BLaER1 treated with 17β-estradiol and CSF1 and Interleukin-3, amounts not matched to agents 10 nM and 100 nM (cell line): ENCODE measurements around the gene VPS52.

Experiments
- H3K27ac ChIP-seq, 11 experiments: shearing (Covaris generic); formaldehyde crosslinking; 2 replicates each; pipeline ENCODE4 v1.8.1; 2022
- H3K27me3 ChIP-seq, 11 experiments: shearing (Covaris generic); formaldehyde crosslinking; 2 replicates each; pipeline ENCODE4 v1.8.1; 2022
- H3K36me3 ChIP-seq, 11 experiments: shearing (Covaris generic); formaldehyde crosslinking; 2 replicates each; pipeline ENCODE4 v1.8.1; 2022
- H3K4me1 ChIP-seq, 10 experiments: shearing (Covaris generic); formaldehyde crosslinking; 2 replicates each; pipeline ENCODE4 v1.8.1; 2022
- H3K4me2 ChIP-seq, 11 experiments: shearing (Covaris generic); formaldehyde crosslinking; 2 replicates each; pipeline ENCODE4 v1.8.1; 2022
- H3K4me3 ChIP-seq, 10 experiments: shearing (Covaris generic); formaldehyde crosslinking; 2 replicates each; pipeline ENCODE4 v1.8.1; 2022
- H3K9ac ChIP-seq, 11 experiments: shearing (Covaris generic); formaldehyde crosslinking; 2 replicates each; pipeline ENCODE4 v1.8.1; 2022
- H3K9me3 ChIP-seq, 11 experiments: shearing (Covaris generic); formaldehyde crosslinking; replicated peaks in 1 of 11; 2 replicates each; pipeline ENCODE4 v1.8.1; 2022
- H4K20me1 ChIP-seq, 11 experiments: shearing (Covaris generic); formaldehyde crosslinking; 2 replicates each; pipeline ENCODE4 v1.8.1; 2022
- Cebpa-rat ChIP-seq, 11 experiments: shearing (Covaris generic); IDR thresholded peaks; 2 replicates each; pipeline ENCODE4 v1.8.1; 2022

VPS52 gene

GRCh38 chr6:33207552-33208090, 64.1 kb downstream of the VPS52 start:
- TF ChIP-seq Cebpa-rat (IDR thresholded peaks at IDR 0.05): no peak
- H3K4me3 ChIP-seq: peak overlapping the region; percentile 64 to 96 (median 88)
- H3K4me2 ChIP-seq: peak overlapping the region; percentile 80 to 100 (median 97)
- peaks cover 0 to 26% (median 6%) of the 10 kb centered on the region in 11 experiments; a peak in 7 of 22 replicates for H4K20me1 ChIP-seq
- peaks cover 8 to 36% (median 22%) of the 10 kb centered on the region in 11 experiments for H3K27me3 ChIP-seq
- H3K36me3 ChIP-seq: peaks cover 22 to 44% (median 34%) of the 10 kb centered on the region in 11 experiments
- peak overlapping the region; percentile 78 to 91 (median 87) for H3K27ac ChIP-seq
- H3K9me3 ChIP-seq: no peaks in the 10 kb centered on the region
- peaks cover 43 to 59% (median 50%) of the 10 kb centered on the region in 10 experiments for H3K4me1 ChIP-seq
- peak overlapping the region; percentile 77 to 96 (median 91) for H3K9ac ChIP-seq

- H4K20me1 ChIP-seq: peaks cover 0 to 27% (median 6%) of the 10 kb centered on the region in 11 experiments; a peak in 8 of 22 replicates
- H3K36me3 ChIP-seq: peaks cover 29 to 46% (median 38%) of the 10 kb centered on the region in 11 experiments
- peak overlapping the region in 8 of 11 experiments; percentile 78 to 91 (median 86); a peak in 10 of 22 replicates for H3K27ac ChIP-seq
- peak overlapping the region; percentile 64 to 96 (median 88) for H3K4me3 ChIP-seq
- peak overlapping the region; percentile 77 to 96 (median 91) for H3K9ac ChIP-seq
- no peaks in the 10 kb centered on the region for H3K9me3 ChIP-seq
- H3K4me2 ChIP-seq: peak overlapping the region; percentile 80 to 100 (median 97)
- peaks cover 44 to 59% (median 50%) of the 10 kb centered on the region in 10 experiments for H3K4me1 ChIP-seq
- TF ChIP-seq Cebpa-rat (IDR thresholded peaks at IDR 0.05): no peak
- peaks cover 1 to 30% (median 16%) of the 10 kb centered on the region in 11 experiments; a peak in 20 of 22 replicates for H3K27me3 ChIP-seq
These were observed 64.7 kb downstream of the VPS52 start for GRCh38 chr6:33206864-33207551.

GRCh38 chr6:33206027-33206863, 65.4 kb downstream of the VPS52 start:
- peaks cover 0 to 23% (median 10%) of the 10 kb centered on the region in 11 experiments; a peak in 11 of 22 replicates for H3K27me3 ChIP-seq
- H3K36me3 ChIP-seq: peaks cover 30 to 45% (median 39%) of the 10 kb centered on the region in 11 experiments
- no peak overlapping the region for H3K27ac ChIP-seq
- peaks cover 0 to 35% (median 6%) of the 10 kb centered on the region in 11 experiments; a peak in 8 of 22 replicates for H4K20me1 ChIP-seq
- no peak overlapping the region for H3K9ac ChIP-seq
- TF ChIP-seq Cebpa-rat (IDR thresholded peaks at IDR 0.05): no peak
- H3K4me1 ChIP-seq: peaks cover 52 to 66% (median 57%) of the 10 kb centered on the region in 10 experiments
- H3K9me3 ChIP-seq: no peaks in the 10 kb centered on the region
- peak overlapping the region in 3 of 11 experiments; percentile 96 to 100 (median 100); a peak in 5 of 22 replicates for H3K4me2 ChIP-seq
- H3K4me3 ChIP-seq: no peak overlapping the region

GRCh38 chr6:33205191-33206026, 66.3 kb downstream of the VPS52 start:
- no peak for TF ChIP-seq Cebpa-rat (IDR thresholded peaks at IDR 0.05)
- Histone ChIP-seq H3K4me3 (peak overlapping the region; percentile 65 to 83 (median 73)), H4K20me1 (peaks cover 0 to 35% (median 6%) of the 10 kb centered on the region in 11 experiments; a peak in 8 of 22 replicates), H3K27me3 (peaks cover 0 to 23% (median 10%) of the 10 kb centered on the region in 11 experiments; a peak in 11 of 22 replicates), H3K27ac (peak overlapping the region in 5 of 11 experiments; percentile 54 to 67 (median 63); a peak in 7 of 22 replicates), H3K9ac (peak overlapping the region; percentile 67 to 87 (median 80)), H3K4me1 (peaks cover 54 to 68% (median 58%) of the 10 kb centered on the region in 10 experiments), H3K9me3 (no peaks in the 10 kb centered on the region), H3K4me2 (peak overlapping the region; percentile 93 to 100 (median 100)), H3K36me3 (peaks cover 28 to 38% (median 35%) of the 10 kb centered on the region in 11 experiments)

- Histone ChIP-seq H3K4me1 (peaks cover 53 to 65% (median 59%) of the 10 kb centered on the region in 10 experiments), H3K4me3 (peak within 1 kb of the TSS; percentile 65 to 83 (median 73)), H3K9me3 (no peaks in the 10 kb centered on the region), H3K36me3 (peaks cover 21 to 30% (median 27%) of the 10 kb centered on the region in 11 experiments), H4K20me1 (peaks cover 0 to 29% (median 6%) of the 10 kb centered on the region in 11 experiments; a peak in 8 of 22 replicates), H3K9ac (peak within 1 kb of the TSS; percentile 67 to 87 (median 80)), H3K27me3 (peaks cover 0 to 23% (median 10%) of the 10 kb centered on the region in 11 experiments; a peak in 11 of 22 replicates), H3K4me2 (peak within 1 kb of the TSS; percentile 93 to 100 (median 100)), H3K27ac (peak within 1 kb of the TSS; percentile 11 to 67 (median 55); a peak in 20 of 22 replicates)
- no peak for TF ChIP-seq Cebpa-rat (IDR thresholded peaks at IDR 0.05)
These were observed 67.1 kb downstream of the VPS52 start, which contains the start of gene HSD17B8 for GRCh38 chr6:33204415-33205190. TSS of gene HSD17B8 (plus strand) at chr6:33204655. CDS start at chr6:33204669, 14 bp downstream.

GRCh38 chr6:33204165-33204414, 67.6 kb downstream of the VPS52 start:
- peaks cover 19 to 27% (median 25%) of the 10 kb centered on the region in 11 experiments for H3K36me3 ChIP-seq
- H3K9ac ChIP-seq: peak overlapping the region in 5 of 11 experiments; percentile 11 to 81 (median 80); a peak in 5 of 22 replicates
- peaks cover 0 to 23% (median 10%) of the 10 kb centered on the region in 11 experiments; a peak in 11 of 22 replicates for H3K27me3 ChIP-seq
- H3K4me2 ChIP-seq: peak overlapping the region; percentile 93 to 100 (median 100)
- H3K4me3 ChIP-seq: peak overlapping the region; percentile 65 to 83 (median 73); a peak in 17 of 20 replicates
- H3K4me1 ChIP-seq: peaks cover 50 to 64% (median 59%) of the 10 kb centered on the region in 10 experiments
- peaks cover 0 to 26% (median 6%) of the 10 kb centered on the region in 11 experiments; a peak in 8 of 22 replicates for H4K20me1 ChIP-seq
- TF ChIP-seq Cebpa-rat (IDR thresholded peaks at IDR 0.05): no peak
- no peaks in the 10 kb centered on the region for H3K9me3 ChIP-seq
- 0 out of 22 replicates have a peak overlapping the region, but pooled peaks of 1 of the 11 experiments have one; percentile 65 for H3K27ac ChIP-seq
